ENCODE results near the gene EPHB1. TPM values are rescaled to one million over a fixed set of nuclear protein-coding genes. Genes with fewer than 3 reads are reported as not detected.

The EPHB1 gene
- polyA plus RNA-seq, 1 experiment: 0.50 TPM

GRCh38 chr3:135214400-135214799, 419.3 kb downstream of the EPHB1 start:
- H3K36me3 ChIP-seq (ENCODE audit: control insufficient read depth, insufficient read depth, low read length): no peaks in the 10 kb centered on the region
- ChIA-PET CTCF (no interaction called here), POLR2A (no interaction called here)

GRCh38 chr3:135215516-135215915, 420.5 kb downstream of the EPHB1 start:
- TF ChIP-seq CTCF (IDR thresholded peaks at IDR 0.05; ENCODE audit: insufficient read depth, low read depth, low read length): no peak
- no peak for DNase-seq (ENCODE audit: low read depth)
- Histone ChIP-seq H3K4me3 (ENCODE audit: low read depth, low read length) (no peak overlapping the region), H3K27me3 (ENCODE audit: control insufficient read depth, insufficient read depth, low read length) (no peaks in the 10 kb centered on the region), H3K36me3 (ENCODE audit: control insufficient read depth, insufficient read depth, low read length) (no peaks in the 10 kb centered on the region)
- CTCF ChIA-PET: no interaction called here
- POLR2A ChIA-PET: no interaction called here

More at GRCh38 chr3:135214400-135214799, 419.3 kb downstream of the EPHB1 start:
- no peak for TF ChIP-seq CTCF (IDR thresholded peaks at IDR 0.05; ENCODE audit: insufficient read depth, low read depth, low read length)
- Histone ChIP-seq H3K27me3 (ENCODE audit: control insufficient read depth, insufficient read depth, low read length) (no peaks in the 10 kb centered on the region), H3K4me3 (ENCODE audit: low read depth, low read length) (no peak overlapping the region)
- no peak for DNase-seq (ENCODE audit: low read depth)

GRCh38 chr3:135216659-135217058, 421.6 kb downstream of the EPHB1 start:
- POLR2A ChIA-PET: no interaction called here
- Histone ChIP-seq H3K27me3 (ENCODE audit: control insufficient read depth, insufficient read depth, low read length) (no peaks in the 10 kb centered on the region), H3K36me3 (ENCODE audit: control insufficient read depth, insufficient read depth, low read length) (no peaks in the 10 kb centered on the region), H3K4me3 (ENCODE audit: low read depth, low read length) (no peak overlapping the region)
- CTCF ChIA-PET: no interaction called here
- DNase-seq (ENCODE audit: low read depth): no peak
- no peak for TF ChIP-seq CTCF (IDR thresholded peaks at IDR 0.05; ENCODE audit: insufficient read depth, low read depth, low read length)

GRCh38 chr3:135217730-135218129, 422.7 kb downstream of the EPHB1 start:
- ChIA-PET POLR2A (no interaction called here), CTCF (no interaction called here)
- no peak for DNase-seq (ENCODE audit: low read depth)
- Histone ChIP-seq H3K27me3 (ENCODE audit: control insufficient read depth, insufficient read depth, low read length) (no peaks in the 10 kb centered on the region), H3K36me3 (ENCODE audit: control insufficient read depth, insufficient read depth, low read length) (no peaks in the 10 kb centered on the region), H3K4me3 (ENCODE audit: low read depth, low read length) (no peak overlapping the region)
- TF ChIP-seq CTCF (IDR thresholded peaks at IDR 0.05; ENCODE audit: insufficient read depth, low read depth, low read length): no peak

GRCh38 chr3:135218304-135218703, 423.2 kb downstream of the EPHB1 start:
- Histone ChIP-seq H3K27me3 (ENCODE audit: control insufficient read depth, insufficient read depth, low read length) (no peaks in the 10 kb centered on the region), H3K4me3 (ENCODE audit: low read depth, low read length) (no peak overlapping the region), H3K36me3 (ENCODE audit: control insufficient read depth, insufficient read depth, low read length) (no peaks in the 10 kb centered on the region)
- ChIA-PET CTCF (no interaction called here), POLR2A (interaction anchor here (0.6 kb wide), 1 partner anchor 30 kb away, joined by 4 read pairs; no protein-coding TSS in a partner anchor)
- no peak for DNase-seq (ENCODE audit: low read depth)
- no peak for TF ChIP-seq CTCF (IDR thresholded peaks at IDR 0.05; ENCODE audit: insufficient read depth, low read depth, low read length)

Measured in BJ (cell line).